NCI-H1105 (cell line): ENCODE measurements around the gene CRIP3.

Experiments used
- DNase-seq: peaks from one replicate; lab custom pipeline; 2025; lab: John Stamatoyannopoulos, UW

Gene CRIP3

DNA sequence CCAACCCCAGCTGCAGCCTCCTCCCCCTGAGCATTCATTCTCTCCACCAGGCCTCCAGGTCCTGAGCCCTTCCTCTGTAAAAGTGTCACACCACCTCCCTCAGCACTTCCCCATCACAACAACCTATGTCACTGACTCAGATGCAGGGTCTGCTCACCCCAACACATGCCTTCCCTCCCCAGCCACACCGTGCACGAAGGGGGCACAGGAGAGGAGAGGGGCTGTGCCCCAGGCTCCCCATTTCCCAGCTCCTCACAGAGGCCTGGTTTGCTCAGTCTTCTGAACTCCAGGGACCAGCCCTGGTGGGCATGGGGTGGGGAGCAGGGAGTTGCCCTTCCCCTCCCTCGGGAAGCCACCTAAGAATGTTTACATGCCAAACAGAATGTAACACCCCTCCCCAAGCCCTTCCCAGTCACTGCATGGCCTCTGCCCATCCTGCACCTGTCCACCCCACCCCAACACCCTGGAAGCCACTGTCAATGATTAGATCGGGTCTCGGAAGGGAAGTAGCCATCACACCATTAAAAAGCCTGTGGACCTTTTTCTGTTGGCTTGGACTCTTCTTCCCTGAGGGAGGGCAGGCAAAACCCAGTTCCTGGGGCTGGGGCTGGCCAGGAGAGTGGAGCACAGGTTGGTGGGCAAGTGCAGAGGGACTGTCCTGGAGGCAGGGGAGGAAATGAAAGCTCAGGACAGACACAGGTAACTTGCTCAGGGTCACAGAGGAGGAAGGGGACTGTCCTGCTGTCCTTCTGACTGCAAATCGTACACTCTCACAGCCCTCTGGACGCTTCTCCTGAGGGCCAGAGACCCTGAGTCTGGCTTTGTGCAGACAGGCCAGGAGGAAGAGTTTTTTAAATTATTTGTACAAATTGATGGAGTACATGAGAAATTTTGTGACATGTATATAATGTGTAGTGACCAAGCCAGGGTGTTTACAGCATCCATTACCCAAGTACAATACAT, 20.6 kb downstream of the CRIP3 start:
- DNase-seq: no peak

DNA sequence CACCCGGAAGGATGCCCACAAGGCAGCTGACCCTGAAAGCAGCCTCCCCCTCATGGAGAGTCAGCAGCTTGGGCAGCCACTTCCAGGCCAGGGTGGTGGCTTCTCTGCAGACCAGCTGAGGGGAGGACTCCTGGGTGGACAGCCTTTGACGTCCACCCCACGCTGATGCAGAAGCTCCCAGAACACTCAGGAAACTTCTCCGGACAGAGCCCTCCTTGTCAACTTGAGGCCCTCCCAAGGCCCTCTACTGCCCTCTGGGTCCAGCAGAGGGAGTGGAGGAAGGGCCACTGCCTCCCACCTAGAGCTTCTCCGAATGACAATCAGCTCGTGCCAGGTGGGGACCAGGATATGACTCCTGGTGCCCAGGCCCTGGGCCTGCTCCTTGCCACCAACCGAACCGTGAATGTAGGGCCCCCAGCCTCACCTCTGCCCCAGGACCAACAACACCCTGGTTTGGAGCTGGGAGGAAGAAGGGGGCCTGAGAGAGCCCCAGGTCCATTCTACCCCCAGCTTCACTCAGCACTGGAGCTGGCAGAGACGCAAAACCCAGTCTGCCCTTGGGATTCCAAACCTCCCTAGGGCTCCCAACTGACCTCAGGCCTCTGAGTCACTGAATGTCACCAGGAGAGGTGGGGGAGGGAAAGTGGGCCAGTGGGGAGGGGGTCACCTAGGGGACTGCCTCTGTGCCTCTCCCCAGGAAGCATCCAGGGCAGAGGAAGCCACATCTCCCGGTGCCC, 21.5 kb downstream of the CRIP3 start:
- DNase-seq: no peak

DNA sequence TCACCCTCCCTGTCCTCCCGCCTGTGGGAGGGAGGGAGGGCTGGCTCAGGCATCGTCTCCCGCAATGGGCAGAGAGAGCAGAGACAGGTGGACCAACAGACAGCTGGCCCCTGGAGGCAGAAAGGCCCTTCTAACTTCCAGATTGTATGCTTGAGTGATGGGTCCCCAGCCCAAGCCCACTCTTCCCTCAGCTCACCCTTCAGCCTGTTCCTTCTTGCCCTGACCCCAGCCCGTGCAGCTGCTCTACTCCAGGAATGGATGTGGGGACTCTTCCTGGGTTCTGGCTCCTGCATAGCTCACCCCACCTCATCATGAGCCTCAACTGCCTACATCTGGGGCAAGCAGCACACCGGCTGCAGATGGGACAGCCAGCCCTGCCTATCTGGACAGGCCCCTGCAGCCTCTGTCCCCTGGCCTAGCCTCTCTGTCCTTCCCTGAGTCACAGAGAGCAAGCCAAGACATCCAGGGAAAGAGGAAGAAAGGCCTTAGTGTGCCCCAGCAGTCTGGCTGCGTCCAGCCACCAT, 22.1 kb downstream of the CRIP3 start:
- DNase-seq: no peak

DNA sequence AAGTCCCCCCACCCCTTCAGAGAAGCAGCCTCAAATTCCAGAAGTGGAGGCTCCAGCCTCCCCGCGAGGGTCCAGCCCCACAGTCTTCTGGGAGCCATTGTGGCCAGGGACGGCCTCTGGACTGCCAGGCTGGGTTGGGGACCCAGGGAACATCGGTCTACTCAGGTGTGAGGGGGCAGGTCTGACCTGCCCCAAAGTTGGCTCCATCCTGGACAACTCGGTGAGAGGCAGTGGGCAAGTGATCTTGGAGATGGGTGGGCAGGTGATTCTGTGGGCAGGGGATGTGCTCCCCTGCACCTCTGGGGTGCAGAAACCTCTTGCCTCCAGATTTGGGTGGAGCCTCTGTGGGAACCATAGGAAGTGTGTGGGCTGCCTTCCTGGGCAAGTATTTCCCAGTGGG, 22.8 kb downstream of the CRIP3 start:
- no peak for DNase-seq

DNA sequence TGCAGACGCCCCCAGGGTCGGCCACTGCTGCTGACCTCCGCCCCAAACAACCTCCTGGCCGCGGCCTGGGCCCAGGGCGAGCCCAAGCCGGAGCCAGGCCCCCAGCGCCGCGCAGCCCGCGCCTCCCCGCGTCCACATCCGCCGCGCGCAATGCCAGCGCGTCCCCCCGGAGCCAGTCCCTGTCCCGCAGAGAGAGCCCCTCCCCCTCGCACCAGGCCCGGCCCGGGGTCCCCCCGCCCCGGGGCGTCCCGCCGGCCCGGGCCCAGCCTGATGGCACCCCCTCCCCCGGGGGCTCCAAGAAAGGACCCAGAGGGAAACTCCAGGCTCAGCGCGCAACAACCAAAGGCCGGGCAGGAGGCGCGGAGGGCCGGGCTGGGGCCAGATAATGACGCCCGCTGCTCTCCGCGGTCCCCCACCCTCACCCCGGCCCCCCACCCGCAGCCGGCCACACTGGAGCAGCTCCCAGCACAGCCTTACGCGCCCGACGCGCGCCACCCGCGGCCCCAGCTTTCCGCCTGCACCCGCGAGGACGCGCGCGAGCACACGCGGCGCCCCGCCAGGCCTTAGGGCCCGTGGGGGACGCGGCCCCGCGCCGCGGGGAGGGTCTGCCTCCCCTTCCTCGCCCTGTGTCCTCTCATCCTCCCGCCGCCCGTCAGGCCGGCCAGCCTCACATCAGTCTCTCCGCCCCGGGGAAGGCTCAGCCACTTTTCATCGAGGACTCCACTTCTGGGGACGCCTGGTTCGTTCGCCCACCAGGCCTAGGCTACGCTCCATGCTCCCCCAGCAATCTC, 23.4 kb downstream of the CRIP3 start:
- DNase-seq: no peak

DNA sequence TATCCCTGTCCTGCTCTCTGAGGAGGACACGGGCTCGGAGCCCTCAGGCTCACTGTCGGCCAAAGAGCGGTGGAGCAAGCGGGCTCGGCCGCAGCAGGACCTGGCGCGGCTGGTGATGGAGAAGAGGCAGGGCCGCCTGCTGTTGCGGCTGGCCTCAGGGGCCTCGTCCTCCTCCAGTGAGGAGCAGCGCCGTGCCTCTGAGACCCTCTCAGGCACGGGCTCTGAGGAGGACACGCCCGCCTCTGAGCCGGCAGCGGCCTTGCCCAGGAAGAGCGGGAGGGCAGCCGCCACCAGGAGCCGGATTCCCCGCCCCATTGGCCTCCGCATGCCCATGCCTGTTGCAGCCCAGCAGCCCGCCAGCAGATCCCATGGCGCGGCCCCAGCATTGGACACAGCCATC, 24.7 kb downstream of the CRIP3 start:
- DNase-seq: no peak

DNA sequence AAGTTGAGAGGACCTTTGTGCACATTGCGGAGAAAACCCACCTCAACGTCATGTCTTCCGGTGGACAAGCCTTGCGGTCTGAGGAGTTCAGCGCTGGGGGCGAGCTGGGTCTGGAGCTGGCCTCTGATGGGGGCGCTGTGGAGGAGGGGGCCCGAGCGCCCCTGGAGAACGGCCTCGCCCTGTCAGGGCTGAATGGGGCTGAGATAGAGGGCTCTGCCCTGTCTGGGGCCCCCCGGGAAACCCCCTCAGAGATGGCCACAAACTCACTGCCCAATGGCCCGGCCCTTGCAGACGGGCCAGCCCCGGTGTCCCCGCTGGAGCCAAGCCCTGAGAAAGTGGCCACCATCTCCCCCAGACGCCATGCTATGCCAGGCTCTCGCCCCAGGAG, 25.1 kb downstream of the CRIP3 start:
- DNase-seq: no peak

DNA sequence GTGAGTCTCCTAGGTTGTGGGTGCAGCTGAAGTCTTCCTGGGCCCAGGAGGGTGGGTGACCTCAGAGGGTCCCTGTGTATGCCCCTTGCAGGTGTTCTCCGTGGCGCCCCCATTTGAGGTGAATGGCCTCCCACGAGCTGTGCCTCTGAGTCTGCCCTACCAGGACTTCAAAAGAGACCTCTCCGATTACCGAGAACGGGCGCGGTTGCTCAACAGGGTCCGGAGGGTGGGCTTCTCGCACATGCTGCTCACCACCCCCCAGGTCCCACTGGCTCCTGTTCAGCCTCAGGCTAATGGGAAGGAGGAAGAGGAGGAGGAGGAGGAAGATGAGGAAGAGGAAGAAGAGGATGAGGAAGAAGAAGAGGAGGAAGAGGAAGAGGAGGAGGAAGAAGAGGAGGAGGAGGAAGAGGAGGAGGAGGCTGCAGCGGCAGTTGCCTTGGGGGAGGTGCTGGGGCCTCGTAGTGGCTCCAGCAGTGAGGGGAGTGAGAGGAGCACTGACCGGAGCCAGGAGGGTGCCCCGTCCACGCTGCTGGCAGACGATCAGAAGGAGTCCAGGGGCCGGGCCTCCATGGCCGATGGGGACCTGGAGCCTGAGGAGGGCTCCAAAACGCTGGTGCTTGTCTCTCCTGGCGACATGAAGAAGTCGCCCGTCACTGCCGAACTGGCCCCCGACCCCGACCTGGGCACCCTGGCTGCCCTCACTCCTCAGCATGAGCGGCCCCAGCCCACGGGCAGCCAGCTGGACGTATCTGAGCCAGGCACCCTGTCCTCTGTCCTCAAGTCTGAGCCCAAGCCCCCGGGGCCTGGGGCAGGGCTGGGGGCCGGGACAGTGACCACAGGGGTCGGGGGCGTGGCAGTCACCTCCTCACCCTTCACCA, 25.8 kb downstream of the CRIP3 start:
- DNase-seq: no peak

DNA sequence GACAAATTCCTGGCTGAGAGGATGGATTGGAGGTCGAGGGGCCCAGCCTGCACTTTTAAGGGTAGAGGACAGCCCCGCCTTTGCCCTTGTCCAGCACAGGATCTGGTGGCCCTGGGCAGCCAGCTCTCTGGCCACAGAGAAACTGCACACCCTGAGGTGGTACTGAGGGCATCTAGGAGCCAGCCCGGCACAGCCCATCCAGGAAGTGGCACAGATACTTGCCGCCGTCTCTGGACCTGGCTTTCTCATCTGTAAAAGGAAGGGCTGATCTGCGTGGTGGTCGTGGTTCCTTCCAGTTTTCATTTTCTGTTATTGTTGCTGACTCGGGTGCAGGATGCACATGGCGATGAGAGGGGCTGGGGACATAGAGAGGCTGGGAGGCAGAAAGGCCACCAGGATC, 26.6 kb downstream of the CRIP3 start:
- no peak for DNase-seq

DNA sequence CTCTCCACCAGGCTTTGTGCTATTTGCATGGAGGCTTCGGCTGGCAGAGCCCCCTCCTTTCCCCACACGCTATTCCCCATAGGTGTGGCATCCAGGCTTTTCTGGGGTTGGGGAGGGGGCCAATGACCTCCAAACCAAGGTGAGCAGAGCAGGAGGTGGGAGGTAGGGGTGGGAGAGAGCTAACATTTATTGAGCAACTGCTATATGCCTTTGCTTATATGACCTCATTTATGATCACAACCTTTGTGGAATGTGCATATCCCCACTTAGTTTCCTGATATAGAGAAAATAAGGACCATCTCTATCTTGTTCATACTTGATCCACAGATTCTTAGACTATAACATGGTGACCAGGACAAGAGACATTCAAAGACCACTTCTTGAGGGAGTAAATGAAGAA, 28.4 kb downstream of the CRIP3 start:
- DNase-seq: no peak

DNA sequence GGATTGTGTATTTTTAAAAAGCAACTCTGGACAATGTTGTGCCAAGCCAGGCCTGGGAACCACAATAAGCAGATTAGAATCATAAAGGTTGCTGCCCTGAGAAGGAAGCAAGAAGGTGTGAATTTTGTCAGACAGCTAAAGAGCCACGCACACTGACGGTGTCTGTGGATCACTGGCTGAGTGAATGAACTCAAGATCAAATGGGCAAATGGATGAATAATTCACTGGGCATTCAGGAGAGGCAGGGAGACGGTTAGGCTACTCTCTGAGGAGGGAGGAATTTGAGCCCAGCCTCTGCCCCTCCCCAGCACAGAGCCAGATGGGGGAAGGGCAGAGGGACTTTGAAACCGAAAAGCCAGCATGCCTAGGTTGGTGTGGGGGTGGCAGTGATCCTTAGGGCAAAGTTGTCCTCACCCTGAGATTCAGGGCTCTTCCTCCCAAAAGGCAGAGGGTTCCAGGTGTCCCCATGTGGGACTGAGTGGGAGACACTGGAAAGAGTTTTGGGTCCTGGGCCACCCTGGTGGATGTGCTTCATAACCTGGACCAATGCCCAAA, 30.0 kb downstream of the CRIP3 start:
- DNase-seq: no peak

DNA sequence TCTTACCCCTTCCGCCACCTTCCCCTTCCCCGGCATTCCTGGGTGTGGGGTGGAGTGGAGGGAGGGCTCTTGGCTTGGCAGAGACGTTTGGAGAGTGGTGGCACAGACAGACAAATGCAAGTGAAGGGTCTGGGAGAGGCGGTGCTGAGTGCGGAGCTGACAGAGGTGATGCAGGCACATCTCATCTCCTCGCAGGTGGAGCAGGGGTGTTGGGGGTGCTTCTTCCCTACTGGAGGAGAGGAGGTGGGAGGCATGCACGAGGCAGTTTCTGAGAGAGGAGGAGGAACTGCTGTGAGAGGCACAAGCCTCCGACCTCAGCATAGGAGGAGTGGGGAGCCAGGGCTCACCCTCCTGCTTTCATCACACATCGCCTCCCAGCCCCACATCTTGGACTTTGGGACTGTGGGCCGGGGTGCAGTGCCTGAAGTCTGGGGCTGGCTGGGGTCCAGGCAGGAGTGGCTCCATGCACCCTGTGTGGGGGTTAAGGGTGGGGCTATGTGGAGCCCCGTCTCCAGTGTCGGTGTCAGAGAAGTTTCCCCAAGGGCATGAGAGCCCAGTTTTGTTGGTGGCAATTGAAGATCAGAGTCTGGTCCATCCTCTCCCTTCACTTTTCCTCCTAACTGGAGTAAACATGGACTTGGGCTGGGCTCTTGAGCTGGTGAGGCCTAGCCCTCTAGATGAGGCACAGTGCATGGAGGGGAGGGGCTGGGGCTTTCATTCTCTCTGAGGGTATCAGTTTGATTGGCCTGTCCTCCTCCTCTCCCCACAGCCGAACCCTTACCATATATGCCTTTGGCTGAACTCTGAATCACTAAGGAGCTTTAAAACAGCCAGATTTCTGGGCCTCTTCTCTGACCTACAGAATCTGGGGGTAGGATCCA, 30.7 kb downstream of the CRIP3 start:
- DNase-seq: no peak

DNA sequence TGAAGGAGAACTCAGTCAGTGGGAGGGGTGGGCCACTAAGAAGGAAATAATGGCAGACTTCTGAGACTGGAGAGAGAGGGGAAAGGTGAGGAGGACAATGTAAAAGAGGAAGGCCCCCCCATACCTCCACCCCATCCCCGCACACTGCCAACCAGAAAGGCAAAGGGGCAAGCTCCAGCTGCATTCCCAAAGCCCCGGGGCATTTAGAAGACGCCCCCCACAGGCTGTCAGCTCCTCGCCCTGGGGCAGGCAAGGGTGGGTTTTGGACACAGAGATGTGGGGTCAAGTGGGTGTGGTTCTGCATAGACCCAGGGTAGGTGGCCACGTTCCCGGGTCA, 31.4 kb downstream of the CRIP3 start:
- no peak for DNase-seq

DNA sequence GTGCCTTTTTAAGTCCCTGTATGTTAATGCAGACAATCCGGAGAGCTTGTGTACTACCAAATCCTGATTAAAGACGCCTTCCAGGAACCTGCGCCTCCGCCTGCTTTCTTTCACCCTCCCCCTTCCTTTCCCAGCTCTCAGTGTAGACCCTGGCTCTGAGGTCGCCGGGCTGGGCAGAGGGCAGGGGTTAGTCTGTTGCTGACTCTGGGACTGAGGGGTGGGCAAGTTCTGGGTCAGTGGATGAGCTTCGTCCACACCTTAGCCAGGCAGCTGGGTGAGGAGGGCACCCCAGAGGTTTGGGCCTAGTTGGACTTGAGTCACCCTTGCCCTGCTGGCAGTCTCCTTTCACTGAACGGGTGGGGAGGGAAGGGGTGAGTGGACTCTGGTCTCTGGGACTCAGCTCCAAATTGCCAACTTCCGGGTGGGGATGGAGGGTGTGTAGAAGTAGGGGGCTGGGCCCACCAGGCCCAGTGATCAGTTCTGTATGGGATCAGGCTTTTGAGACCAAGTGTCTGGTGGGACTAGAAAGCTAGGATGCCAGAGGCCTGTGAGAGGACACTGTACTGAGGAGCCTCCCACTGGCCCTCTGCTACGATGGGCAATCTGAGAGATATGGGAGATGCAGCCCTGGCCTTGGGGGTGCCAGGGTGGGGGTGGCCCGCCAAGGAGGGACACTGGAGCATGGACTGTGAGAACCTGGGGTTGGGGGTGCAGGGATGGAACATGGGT, 31.9 kb downstream of the CRIP3 start:
- no peak for DNase-seq

DNA sequence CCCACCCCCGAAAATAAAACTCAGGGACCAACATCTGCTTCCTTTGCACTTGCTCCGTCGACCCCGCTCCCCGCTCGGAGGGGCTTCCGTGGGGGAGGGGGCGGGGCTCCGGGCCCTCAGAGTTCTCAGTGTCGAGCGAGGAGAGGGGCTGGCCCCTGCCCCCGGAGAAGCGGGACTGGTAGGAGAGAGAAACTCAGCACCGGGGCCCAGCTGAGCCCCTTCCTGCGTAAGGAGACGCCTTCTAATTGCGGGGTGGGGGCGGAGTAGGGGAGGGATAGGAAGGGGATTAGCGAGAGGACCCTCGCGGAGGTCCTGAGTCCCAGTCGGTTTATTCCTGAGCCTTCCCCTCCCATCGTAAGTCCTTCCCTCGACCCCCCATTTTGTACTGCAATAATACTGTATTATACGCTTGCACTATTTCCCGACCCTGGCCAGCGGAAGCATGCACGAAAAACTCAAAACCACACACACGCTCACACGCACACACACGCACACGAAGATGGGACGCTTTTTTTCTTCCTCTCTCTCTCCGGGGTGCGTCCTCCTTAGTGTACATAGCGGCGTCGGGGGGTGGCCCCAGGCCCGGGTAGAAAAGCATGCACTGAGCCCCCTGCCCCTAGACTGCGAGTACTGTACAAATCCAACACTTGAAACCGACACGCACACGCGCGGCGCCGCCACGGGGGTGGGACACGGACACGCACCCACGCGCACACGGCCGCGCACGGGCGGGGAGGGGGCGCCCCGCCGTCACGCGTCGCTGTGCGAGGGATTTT, 32.6 kb downstream of the CRIP3 start:
- DNase-seq: no peak

DNA sequence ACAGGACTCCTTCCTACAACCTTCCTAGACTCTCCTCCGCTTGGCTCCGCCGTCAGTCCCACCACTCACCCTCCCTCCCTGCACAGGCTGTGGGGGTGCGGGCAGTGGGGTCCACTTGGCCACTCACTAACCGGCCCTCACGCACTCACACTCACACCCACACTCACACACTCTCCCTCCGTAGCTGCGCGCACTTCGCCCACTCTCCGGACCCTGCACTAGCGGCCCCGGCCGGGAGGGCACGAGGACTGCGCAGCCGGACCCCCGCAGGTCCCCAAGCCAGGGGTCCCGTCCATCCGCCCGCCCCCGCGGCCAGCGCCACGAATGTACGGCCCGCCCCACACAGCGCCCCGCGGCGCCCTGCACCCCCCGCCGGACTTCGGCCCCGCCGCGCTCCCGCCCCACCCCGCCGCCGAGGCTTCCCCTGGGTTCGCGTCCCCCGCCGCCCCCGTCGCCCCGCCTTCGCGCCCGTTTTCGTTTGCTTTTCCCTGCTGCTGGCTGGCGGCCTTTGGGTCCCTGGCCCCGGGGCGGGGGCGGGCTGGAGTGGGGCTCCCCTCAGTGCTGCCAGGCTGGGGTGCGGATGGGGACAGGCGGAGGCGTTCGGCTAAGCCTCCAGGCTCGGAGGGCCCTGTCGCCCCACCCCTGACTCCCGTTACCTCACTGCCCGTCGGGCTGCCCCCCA, 33.6 kb downstream of the CRIP3 start:
- DNase-seq: peak; percentile 17

DNA sequence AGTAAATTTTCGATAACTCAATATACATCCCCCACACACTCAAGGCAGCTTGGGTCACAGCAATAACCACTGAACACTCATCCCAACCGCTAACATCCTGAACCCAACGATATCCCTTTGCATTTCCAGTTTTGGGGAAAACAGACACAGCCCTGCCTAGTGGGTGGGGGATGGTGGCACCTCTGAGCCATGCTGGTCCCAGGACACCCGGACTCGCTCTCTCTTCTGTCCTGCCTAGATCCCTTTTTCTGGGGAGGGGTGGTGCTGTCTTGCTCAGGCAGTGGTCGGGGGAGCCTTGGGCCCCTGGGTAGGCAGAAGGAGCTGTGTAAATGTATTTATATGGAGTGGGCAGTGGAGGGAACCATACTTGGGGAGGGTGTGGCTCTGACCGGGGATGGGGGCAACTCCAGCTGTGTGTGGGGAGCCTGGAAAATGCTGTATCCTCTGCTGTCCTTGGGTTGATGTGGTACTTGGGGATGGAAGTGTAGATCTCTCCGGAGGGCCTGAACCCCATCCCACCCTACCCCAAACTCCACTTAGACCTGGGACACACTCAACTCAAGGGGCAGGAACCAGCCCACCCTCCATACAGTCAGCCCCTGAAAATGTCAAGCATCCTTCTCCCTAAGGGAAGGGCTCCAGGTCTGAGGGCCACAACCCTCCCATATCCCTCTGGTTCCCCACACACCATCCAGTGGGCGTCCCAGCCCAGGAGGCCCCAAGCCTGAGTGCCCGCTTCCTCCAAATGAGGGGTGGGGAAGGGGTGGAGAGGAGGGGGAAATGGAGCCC, 34.3 kb downstream of the CRIP3 start:
- no peak for DNase-seq
